HG03045 (cell line): ENCODE measurements around the gene RPEL1.

Source experiments
- ATAC-seq: cut with Tn5 transposase; IDR thresholded peaks from one replicate; pipeline ENCODE4 v1.9.1; 2021; ENCODE audit warnings: mild to moderate bottlenecking, moderate library complexity; ENCODE audit not compliant: unreplicated experiment

The RPEL1 gene

GRCh38 chr10:103278537-103278823 lies 32.8 kb downstream of the RPEL1 start:
- no peak for ATAC-seq

- ATAC-seq, result no peak
These were observed 33.2 kb downstream of the RPEL1 start for GRCh38 chr10:103278862-103279298.

GRCh38 chr10:103280031-103280430 lies 34.3 kb downstream of the RPEL1 start:
- ATAC-seq, result no peak

GRCh38 chr10:103280506-103280905 lies 34.8 kb downstream of the RPEL1 start:
- ATAC-seq, result no peak

GRCh38 chr10:103281753-103282152 lies 36.1 kb downstream of the RPEL1 start:
- ATAC-seq, result no peak

- ATAC-seq, result no peak
These were observed 37.3 kb downstream of the RPEL1 start for GRCh38 chr10:103282961-103283360.

- ATAC-seq, result no peak
These were observed 38.5 kb downstream of the RPEL1 start for GRCh38 chr10:103284170-103284569.

- ATAC-seq, result no peak
These were observed 42.3 kb downstream of the RPEL1 start for GRCh38 chr10:103287992-103288391.

- no peak for ATAC-seq
These were observed 45.9 kb downstream of the RPEL1 start for GRCh38 chr10:103291588-103291987.

- no peak for ATAC-seq
These were observed 49.8 kb downstream of the RPEL1 start for GRCh38 chr10:103295374-103296015.
